Urinary bladder (tissue), 4 donors: ENCODE data around the gene PDE1C. TPM values are rescaled to one million over a fixed set of nuclear protein-coding genes. Genes with fewer than 3 reads are reported as not detected.

ENCODE experiments used
- DNase-seq: peaks from one replicate; pipeline ENCODE4 v3.0.0-alpha.2; 2015; ENCODE audit errors: extremely low spot score
- H3K27ac ChIP-seq: one replicate; pipeline ENCODE4 v1.5.1; 2013; ENCODE audit warnings: low read depth, mild to moderate bottlenecking, moderate library complexity
- H3K36me3 ChIP-seq: one replicate; pipeline ENCODE4 v1.6.1; 2013; ENCODE audit warnings: mild to moderate bottlenecking, moderate library complexity; ENCODE audit not compliant: insufficient read depth
- H3K4me1 ChIP-seq: one replicate; pipeline ENCODE4 v1.6.1; 2013; ENCODE audit warnings: mild to moderate bottlenecking, moderate library complexity; ENCODE audit not compliant: insufficient read depth
- H3K4me3 ChIP-seq: one replicate; pipeline ENCODE4 v1.5.1; 2013; ENCODE audit warnings: low read depth, low read length
- WGBS: extraction: QIAGEN DNeasy Blood & Tissue Kit; methylation state at CpG from one replicate; pipeline ENCODE4 v1.1.7; 2013; 5-methylcytosine and 5-hydroxymethylcytosine counted together
- polyA plus RNA-seq: library from polyadenylated mRNA; stranded (reverse); fragments of 200-250 nt; gene quantifications from one replicate; pipeline ENCODE4 v1.2.3, GENCODE V29; 2013
- total RNA-seq: library from RNA; depleted of rRNA; stranded (reverse); fragments of >200 nt; gene quantifications from one replicate; pipeline ENCODE4 v1.2.3, GENCODE V29; 2014
- donor health status: healthy with polysubstance abuse.
- donor health status: healthy.

The PDE1C gene
- total and polyA plus RNA-seq, 2 donors: 15.9 to 20.4 TPM

DNA sequence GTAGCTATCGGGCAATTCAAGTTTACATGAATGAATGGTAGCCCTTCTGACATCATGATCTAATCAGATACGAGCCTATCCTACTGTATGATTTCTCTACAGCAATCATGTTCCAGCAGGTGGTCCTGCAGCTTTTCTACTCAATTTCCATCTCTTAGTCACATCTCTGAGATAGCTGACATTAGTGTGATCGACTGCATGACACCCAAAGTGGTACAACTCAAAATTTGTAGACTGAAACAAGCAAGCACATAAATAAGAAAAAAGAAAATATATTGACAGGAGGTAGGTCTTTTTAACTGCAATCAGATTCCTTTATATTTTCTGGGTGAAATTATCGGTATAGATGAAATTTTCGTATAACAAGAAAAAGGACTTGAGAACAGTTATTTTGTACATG is 251.2 kb downstream of the PDE1C start:
- no peak for DNase-seq
- Histone ChIP-seq H3K4me3 (no peak overlapping the region), H3K4me1 (no peaks in the 10 kb centered on the region), H3K36me3 (no peaks in the 10 kb centered on the region), H3K27ac (no peak overlapping the region)
- WGBS: 92% methylated on average over 5 of the region's 5 CpGs

- 33% methylated on average over 5 of the region's 5 CpGs for WGBS
- Histone ChIP-seq H3K27ac (no peak overlapping the region), H3K4me1 (no peaks in the 10 kb centered on the region), H3K4me3 (no peak overlapping the region), H3K36me3 (no peaks in the 10 kb centered on the region)
- no peak for DNase-seq
Measured at GRCh38 chr7:31816810-31817209, 253.4 kb downstream of the PDE1C start.

DNA sequence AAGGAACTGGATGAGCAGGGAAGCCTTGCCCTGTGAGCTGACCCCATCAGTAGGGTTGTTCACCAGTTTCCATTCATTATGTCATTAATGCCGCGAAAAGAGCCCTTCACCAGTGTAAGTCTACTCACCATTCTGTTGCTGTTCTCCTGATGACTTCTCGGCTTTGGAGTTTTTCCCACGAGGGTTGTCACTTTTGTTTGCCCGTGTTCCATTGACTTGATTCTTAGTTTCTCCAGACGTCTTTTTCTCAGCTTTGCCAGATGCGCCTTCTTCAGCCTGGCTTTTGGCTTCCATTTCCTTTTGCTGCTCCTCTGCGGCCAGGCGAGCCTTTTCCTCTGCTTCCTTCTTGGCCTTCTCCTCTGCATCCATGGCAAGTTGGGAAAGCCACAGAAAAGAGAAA is 254.4 kb downstream of the PDE1C start:
- Histone ChIP-seq H3K36me3 (no peaks in the 10 kb centered on the region), H3K4me3 (no peak overlapping the region), H3K4me1 (no peaks in the 10 kb centered on the region), H3K27ac (no peak overlapping the region)
- WGBS: 87% methylated on average over 9 of the region's 9 CpGs
- DNase-seq: no peak

- Histone ChIP-seq H3K36me3 (no peaks in the 10 kb centered on the region), H3K4me1 (no peaks in the 10 kb centered on the region), H3K4me3 (no peak overlapping the region), H3K27ac (no peak overlapping the region)
- WGBS: 86% methylated on average over 3 of the region's 3 CpGs
- no peak for DNase-seq
Measured at GRCh38 chr7:31814187-31814586, 256.0 kb downstream of the PDE1C start.

- H3K27ac ChIP-seq: no peak overlapping the region
- 44% methylated on average over 3 of the region's 3 CpGs for WGBS
- H3K4me3 ChIP-seq: no peak overlapping the region
- no peaks in the 10 kb centered on the region for H3K4me1 ChIP-seq
- DNase-seq: no peak
- no peaks in the 10 kb centered on the region for H3K36me3 ChIP-seq
Measured at GRCh38 chr7:31811650-31812461, 258.4 kb downstream of the PDE1C start.

GRCh38 chr7:31805209-31805818 is 264.9 kb downstream of the PDE1C start:
- Histone ChIP-seq H3K4me3 (no peak overlapping the region), H3K36me3 (no peaks in the 10 kb centered on the region), H3K27ac (no peak overlapping the region), H3K4me1 (no peaks in the 10 kb centered on the region)
- DNase-seq: no peak
- 86% methylated on average over 2 of the region's 2 CpGs for WGBS

DNA sequence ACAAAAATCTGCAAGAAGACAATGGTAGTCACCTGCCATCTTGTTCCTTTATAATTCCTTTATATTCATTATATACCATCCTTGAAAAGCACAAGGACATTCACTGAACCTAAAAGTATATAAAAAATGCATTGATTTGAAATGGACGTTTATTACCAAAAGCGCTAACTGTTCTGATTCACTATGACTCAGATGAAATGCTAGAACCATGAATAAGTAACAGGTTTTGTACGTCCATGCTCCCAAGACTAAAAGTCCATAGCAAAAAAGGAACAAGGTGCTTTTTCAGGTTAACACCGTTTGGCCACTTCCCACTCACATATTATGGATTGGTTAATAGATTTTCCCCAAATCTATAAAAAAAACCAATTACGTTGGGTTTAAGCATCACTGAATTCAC is 273.8 kb downstream of the PDE1C start:
- WGBS: 85% methylated on average over 5 of the region's 5 CpGs
- no peak overlapping the region for H3K4me3 ChIP-seq
- DNase-seq: no peak
- H3K27ac ChIP-seq: no peak overlapping the region
- no peaks in the 10 kb centered on the region for H3K4me1 ChIP-seq
- H3K36me3 ChIP-seq: no peaks in the 10 kb centered on the region

DNA sequence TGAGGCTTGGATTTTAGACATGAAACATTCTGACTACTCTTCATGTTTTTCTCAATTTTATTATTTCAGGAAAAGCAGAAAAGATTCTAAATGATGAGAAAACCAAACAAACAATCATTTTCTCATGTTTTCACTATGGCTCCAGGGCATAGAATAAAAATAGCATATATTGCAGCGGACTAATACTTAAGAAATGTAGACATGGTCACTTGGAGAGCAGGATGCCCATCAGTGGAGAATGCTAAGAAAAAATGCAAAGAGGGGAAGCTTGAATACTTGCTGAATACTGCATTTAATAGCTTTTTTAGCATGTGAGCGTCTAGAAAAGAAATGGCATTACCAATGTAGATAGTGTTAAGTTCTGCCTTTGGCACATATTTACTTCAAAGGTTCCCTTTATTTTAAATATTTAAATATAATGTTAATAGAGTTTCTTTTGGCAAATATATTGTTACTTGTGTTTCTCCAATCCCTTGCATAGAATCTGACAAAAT is 275.3 kb downstream of the PDE1C start:
- no peak overlapping the region for H3K4me3 ChIP-seq
- WGBS: 89% methylated on average over 2 of the region's 2 CpGs
- H3K27ac ChIP-seq: no peak overlapping the region
- DNase-seq: no peak
- no peaks in the 10 kb centered on the region for H3K4me1 ChIP-seq
- H3K36me3 ChIP-seq: no peaks in the 10 kb centered on the region

DNA sequence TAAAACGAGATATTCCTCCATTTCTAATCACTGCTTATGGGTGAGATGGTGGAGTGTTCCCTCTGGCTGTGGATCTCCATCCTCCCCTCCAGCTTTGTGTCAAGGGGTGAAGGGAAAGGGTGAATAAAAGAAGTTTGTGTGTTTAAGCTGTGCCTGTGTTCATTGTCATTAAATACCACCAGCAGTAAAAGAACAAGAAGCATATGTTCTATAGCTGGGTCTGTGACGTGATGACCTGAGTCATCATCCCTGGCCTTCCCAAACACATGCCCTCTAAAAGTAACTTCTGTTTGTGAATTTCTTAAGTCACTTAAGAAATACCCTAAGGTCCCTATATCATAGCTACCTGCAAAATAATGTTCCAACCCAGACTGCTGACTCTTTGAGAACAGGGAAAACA is 278.3 kb downstream of the PDE1C start:
- no peak for DNase-seq
- no peaks in the 10 kb centered on the region for H3K36me3 ChIP-seq
- H3K27ac ChIP-seq: no peak overlapping the region
- H3K4me3 ChIP-seq: no peak overlapping the region
- no peaks in the 10 kb centered on the region for H3K4me1 ChIP-seq
- WGBS: 76% methylated on average over 2 of the region's 2 CpGs

DNA sequence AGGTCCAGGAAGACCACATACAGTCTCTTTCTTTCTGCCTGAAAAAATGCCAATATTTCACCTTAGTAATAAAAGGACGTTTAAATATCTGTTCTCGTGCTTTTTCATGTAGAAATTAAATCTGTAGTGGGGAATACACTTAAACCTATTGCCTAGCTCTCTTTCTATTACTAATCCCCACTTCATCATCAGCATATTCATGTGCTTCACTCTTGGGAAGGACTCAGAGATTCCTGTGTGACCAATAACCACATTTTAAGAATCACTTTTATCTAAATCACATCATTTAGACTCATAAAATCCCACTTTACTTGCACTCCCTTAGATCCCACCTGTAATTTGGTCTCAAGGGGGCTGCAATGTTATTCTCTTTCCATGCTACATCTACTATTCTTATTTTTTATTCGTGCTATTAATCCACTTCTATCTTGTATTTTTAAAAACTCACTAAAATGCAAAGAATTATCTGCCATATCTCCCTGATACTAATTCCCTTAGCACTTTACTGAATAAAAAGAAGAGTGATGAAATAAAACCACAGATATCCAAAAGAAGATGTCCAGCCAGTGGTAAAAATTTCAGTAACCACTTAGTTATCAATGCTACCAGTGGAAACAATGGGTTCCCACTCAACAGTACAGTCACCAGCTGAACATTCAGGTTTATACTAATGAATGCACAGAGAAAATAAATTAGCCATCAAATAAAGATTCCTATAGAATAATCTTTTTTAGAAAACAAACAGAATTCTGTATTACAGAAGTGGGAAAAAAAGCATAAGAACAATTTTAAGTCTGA is 281.1 kb downstream of the PDE1C start:
- Histone ChIP-seq H3K36me3 (no peaks in the 10 kb centered on the region), H3K4me3 (no peak overlapping the region), H3K4me1 (no peaks in the 10 kb centered on the region), H3K27ac (no peak overlapping the region)
- WGBS: 80% methylated on average over 3 of the region's 3 CpGs
- DNase-seq: no peak

DNA sequence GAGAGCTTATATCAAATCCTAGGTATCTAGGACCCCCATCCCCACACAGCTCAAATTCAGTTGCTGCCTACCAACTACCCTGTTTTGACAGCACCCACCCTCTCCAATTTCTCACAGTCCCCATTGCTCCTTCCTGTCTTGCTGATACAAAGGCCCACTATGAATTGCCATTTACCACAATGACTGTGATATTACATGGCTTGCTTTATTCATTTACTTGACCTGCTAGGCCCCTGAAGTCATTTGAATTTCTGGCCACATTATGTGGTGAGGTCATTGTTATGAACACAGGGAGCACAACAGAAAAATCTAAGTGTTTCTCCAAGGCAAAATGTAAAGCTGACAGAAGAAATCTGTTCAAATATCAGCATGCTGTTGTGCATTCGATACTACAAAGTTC is 281.8 kb downstream of the PDE1C start:
- Histone ChIP-seq H3K27ac (no peak overlapping the region), H3K4me3 (no peak overlapping the region), H3K36me3 (no peaks in the 10 kb centered on the region), H3K4me1 (no peaks in the 10 kb centered on the region)
- DNase-seq: no peak
- 68% methylated on average over 1 of the region's 1 CpG for WGBS

DNA sequence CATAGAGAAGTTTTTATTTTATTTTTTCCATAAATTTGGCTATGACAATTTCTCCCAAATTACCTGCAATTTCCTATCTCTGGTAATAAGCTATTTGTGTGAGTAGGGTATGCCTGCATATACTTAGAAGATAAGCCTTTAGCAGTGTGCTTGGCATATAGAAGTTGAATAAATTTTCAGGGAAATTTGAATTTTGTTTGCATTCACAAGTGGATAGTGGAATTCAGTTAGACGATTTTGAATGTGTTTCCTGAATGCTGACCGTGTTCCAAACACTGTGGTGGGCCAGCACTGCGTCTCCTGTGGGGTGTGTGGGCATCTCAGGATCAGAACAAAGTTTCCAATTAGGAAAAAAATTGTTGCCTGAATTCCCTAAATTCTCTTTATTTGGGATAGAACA is 283.9 kb downstream of the PDE1C start:
- Histone ChIP-seq H3K27ac (no peak overlapping the region), H3K4me3 (no peak overlapping the region), H3K36me3 (no peaks in the 10 kb centered on the region), H3K4me1 (no peaks in the 10 kb centered on the region)
- WGBS: 81% methylated on average over 3 of the region's 3 CpGs
- DNase-seq: no peak

- no peak overlapping the region for H3K4me3 ChIP-seq
- 57% methylated on average over 2 of the region's 2 CpGs for WGBS
- no peak for DNase-seq
Measured at GRCh38 chr7:31785101-31785500, 285.1 kb downstream of the PDE1C start.

DNA sequence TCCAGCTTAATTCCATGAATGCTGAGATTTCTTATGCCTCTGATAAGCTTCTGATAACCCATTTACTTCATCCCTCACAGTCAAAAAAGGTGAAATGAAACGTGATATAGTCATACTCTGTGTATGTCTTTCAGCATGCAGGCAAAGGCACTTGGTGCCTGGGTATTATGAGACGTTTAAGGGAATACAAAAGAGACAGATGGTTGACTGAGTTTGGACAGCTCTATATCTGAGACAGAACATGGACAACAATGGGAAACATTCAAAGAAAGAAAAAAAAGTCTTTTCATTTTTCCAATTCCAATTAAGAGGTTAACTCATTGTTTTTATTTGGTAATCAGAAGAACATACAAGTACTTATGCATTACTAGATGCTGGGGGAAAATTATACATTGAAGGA is 287.0 kb downstream of the PDE1C start:
- WGBS: 53% methylated on average over 2 of the region's 2 CpGs
- Histone ChIP-seq H3K4me1 (no peaks in the 10 kb centered on the region), H3K27ac (no peak overlapping the region), H3K36me3 (no peaks in the 10 kb centered on the region), H3K4me3 (no peak overlapping the region)
- no peak for DNase-seq

More at GRCh38 chr7:31785101-31785500, 285.1 kb downstream of the PDE1C start:
- Histone ChIP-seq H3K27ac (no peak overlapping the region), H3K36me3 (no peaks in the 10 kb centered on the region), H3K4me1 (no peaks in the 10 kb centered on the region)
